Subcutaneous abdominal adipose tissue (tissue), 5 donors: ENCODE data around the gene LYSMD1.
"Not testable (repeated sequence)": the region's sequence is repeated elsewhere in the genome, so short reads cannot be mapped to it uniquely, and the experiment has no call there.

Source experiments
- H3K27ac ChIP-seq: one replicate; pipeline ENCODE4 v1.7.0; 2013; ENCODE audit warnings: low read depth, mild to moderate bottlenecking, inconsistent platforms, low read length, moderate library complexity
- H3K27me3 ChIP-seq, 5 donors: one replicate each; pipeline ENCODE4 v1.7.0; 2013; ENCODE audit warnings: low read length in 5 of 5, inconsistent platforms in 1 of 5; ENCODE audit not compliant: control insufficient read depth in 5 of 5, insufficient read depth in 4 of 5
- H3K36me3 ChIP-seq, 5 donors: one replicate each; pipeline ENCODE4 v1.7.0; 2013; ENCODE audit warnings: low read length in 5 of 5; ENCODE audit not compliant: control insufficient read depth in 5 of 5, insufficient read depth in 5 of 5
- H3K4me1 ChIP-seq, 5 donors: one replicate each; pipeline ENCODE4 v1.7.0; 2013; ENCODE audit warnings: low read length in 5 of 5, mild to moderate bottlenecking in 3 of 5, moderate library complexity in 1 of 5; ENCODE audit not compliant: control insufficient read depth in 5 of 5, insufficient read depth in 5 of 5
- H3K4me3 ChIP-seq, 5 donors: one replicate each; pipeline ENCODE4 v1.7.0; 2013; ENCODE audit warnings: low read length in 5 of 5, low read depth in 1 of 5
- H3K9ac ChIP-seq, 5 donors: one replicate each; pipeline ENCODE4 v1.7.0; 2013; ENCODE audit warnings: low read length in 5 of 5, mild to moderate bottlenecking in 4 of 5, moderate library complexity in 3 of 5
- H3K9me3 ChIP-seq, 5 donors: one replicate each; pipeline ENCODE4 v1.7.0; 2013; ENCODE audit warnings: low read length in 5 of 5; ENCODE audit not compliant: control insufficient read depth in 5 of 5
- donor health status: healthy.
- donor health status: healthy.
- donor health status: healthy.
- donor health status: healthy.
- donor health status: healthy.

Gene LYSMD1

DNA sequence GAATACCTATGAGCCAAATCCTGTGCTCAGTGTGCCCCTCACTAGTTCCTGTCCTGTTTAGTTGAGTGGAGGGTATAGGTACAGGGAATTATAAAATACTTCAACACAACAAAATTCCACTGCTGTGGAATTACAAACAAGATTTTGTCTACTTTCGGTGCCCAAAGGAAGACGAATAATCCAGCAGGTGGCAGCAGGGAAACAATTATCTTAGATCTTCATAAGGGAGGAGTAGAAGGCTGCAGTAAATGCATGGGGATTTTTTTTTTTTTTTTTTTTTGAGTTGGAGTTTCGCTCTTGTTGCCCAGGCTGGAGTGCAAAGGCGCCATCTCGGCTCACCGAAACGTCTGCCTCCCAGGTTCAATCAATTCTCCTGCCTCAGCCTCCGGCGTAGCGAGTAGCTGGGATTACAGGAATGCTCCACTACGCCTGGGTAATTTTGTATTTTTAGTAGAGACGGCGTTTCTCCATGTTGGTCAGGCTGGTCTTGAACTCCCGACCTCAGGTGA lies 30.6 kb upstream of the LYSMD1 start:
- peak overlapping the region in 3 of 5 donors; percentile 42 to 68 (median 46) for H3K9ac ChIP-seq
- H3K4me3 ChIP-seq = peak overlapping the region; percentile 15 to 47 (median 34)

DNA sequence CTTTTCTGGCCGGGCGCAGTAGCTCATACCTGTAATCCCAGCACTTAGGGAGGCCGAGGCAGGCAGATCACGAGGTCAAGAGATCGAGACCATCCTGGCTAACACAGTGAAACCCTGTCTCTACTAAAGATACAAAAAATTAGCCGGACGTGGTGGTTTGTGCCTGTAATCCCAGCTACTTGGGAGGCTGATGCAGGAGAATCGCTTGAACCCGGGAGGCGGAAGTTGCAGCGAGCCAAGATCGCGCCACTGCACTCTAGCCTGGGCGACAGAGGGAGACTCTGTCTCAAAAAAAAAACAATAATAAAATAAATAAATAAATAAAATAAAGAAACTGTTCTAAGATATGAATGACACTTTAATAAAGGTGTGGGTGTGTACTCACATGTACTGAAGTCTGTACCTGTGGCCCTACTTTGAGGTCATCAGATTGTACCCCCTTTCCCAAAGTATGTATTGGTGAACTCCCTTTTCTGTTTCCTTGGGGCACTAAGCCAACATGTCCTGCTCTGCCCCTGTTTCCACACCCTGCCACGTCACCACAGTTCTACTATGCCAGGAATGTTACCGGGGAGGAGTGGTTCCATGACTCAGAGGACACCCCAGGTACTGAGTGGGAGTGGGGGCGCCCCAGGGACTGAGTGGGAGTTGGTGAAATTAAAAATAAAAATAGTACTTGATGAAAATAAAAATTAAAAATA lies 29.3 kb upstream of the LYSMD1 start:
- H3K27me3 ChIP-seq, H3K27ac ChIP-seq, H3K4me3 ChIP-seq, H3K9ac ChIP-seq, H3K36me3 ChIP-seq, H3K9me3 ChIP-seq: not testable (repeated sequence)
- peaks cover 2 to 34% (median 22%) of the 10 kb centered on the region in 5 donors for H3K4me1 ChIP-seq

More for the DNA sequence above, 30.6 kb upstream of the LYSMD1 start:
- peaks cover 2 to 37% (median 25%) of the 10 kb centered on the region in 5 donors for H3K4me1 ChIP-seq
- no peaks in the 10 kb centered on the region for H3K9me3 ChIP-seq
- H3K36me3 ChIP-seq = no peaks in the 10 kb centered on the region
- H3K27me3 ChIP-seq = no peaks in the 10 kb centered on the region
- H3K27ac ChIP-seq = peak overlapping the region; percentile 86

DNA sequence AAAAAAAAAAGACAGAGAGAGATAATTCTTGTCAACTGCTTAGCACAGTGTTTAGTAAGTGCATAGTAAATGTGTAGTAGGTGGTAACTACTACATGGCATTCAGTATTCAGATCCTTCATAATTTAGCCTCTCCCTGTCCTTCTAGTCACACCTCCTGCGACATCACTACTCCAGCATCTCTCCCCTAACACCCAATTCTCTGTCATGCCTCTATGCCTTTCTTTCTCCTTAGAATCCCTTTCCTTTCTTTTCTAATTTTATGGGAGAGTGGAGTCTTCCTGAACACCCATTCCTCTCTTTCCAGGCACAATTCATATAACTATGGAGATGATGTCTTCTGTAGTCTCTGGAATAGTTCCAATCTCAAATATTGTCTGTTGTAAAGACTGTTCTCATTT lies 28.2 kb upstream of the LYSMD1 start:
- Histone ChIP-seq H3K27me3 (no peaks in the 10 kb centered on the region), H3K4me1 (peaks cover 0 to 30% (median 20%) of the 10 kb centered on the region in 5 donors), H3K36me3 (no peaks in the 10 kb centered on the region), H3K9me3 (no peaks in the 10 kb centered on the region), H3K4me3 (no peak overlapping the region), H3K9ac (no peak overlapping the region), H3K27ac (no peak overlapping the region)

DNA sequence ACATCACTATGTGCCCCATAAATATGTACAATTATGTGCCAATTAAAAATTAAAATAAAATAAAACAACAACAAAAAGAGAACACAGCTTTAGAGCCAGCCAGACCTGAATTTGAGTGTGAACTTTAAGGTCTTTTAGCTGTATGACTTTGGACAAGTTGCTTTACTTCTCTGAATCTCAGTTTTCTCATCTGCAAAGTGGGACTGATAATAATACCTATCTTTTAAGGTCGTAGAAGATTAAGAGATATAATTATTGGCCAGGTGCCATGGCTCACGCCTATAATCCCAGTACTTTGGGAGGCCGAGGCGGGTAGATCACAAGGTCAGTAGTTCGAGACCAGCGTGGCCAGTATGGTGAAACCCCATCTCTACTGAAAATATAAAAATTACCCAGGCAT lies 27.6 kb upstream of the LYSMD1 start:
- Histone ChIP-seq H3K27ac (no peak overlapping the region), H3K9ac (no peak overlapping the region), H3K4me3 (no peak overlapping the region), H3K36me3 (no peaks in the 10 kb centered on the region), H3K27me3 (no peaks in the 10 kb centered on the region), H3K9me3 (no peaks in the 10 kb centered on the region), H3K4me1 (peaks cover 2 to 35% (median 25%) of the 10 kb centered on the region in 5 donors)

DNA sequence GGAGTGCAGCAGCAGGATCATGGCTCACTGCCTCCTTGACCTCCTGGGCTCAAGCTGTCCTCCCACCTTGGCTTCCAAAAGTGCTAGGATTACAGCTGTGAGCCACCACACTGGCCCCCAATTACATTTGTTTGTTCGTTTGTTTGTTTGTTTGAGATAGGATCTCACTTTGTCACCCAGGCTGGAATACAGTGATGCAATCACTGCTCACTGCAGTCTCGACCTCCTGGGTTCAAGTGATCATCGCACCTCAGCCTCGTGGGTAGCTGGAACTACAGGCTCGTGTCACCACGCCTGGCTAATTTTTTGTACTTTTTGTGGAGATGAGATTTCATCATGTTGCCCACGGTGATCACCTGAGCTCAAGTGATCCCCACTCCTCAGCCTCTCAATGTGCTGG lies 26.3 kb upstream of the LYSMD1 start:
- Histone ChIP-seq H3K9ac (no peak overlapping the region), H3K9me3 (no peaks in the 10 kb centered on the region), H3K4me3 (no peak overlapping the region), H3K27ac (no peak overlapping the region), H3K4me1 (peaks cover 2 to 33% (median 28%) of the 10 kb centered on the region in 5 donors), H3K27me3 (no peaks in the 10 kb centered on the region), H3K36me3 (no peaks in the 10 kb centered on the region)

DNA sequence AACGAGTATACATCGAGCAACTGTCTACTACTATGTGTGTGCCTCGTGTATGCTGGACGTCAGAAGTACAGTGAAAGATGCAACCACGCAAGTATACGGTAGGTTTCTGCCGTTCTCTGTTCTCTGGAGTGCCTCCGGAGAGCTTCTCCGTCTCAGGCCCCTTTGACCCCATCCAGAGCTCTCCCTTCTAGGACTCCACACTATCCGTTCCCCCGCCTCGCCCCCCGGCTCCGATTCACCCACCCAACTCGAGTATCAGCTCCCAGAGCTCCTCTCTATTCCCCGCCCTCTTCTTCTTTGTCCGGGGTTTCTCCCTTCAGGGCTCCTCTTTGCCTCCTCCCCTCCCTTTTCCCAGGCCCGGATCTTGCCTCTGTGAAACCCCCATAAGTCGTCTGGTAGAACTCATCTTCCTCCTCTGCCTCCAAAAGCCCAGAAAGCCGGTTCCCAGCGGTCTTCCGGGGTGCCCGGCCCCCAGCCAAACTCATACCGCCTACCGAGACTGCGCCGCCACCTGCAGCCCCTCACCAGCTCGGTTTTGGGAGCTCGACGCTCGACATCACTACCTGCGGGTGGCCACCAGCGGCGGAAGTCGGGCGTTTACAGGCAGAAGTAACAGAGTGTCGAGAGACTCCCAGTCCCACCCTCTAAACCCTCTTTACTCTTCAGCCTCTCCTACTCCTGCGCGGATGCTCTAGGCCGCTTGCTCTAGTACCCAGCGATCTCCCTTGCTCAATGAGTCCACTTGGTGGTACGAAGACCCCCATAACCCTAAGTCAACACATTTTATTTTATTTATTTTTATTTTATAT lies 24.1 kb upstream of the LYSMD1 start, which contains the start of gene VPS72:
Gene VPS72, minus strand, starts transcription at position 561 of the 809 bp plus-strand sequence. Its CDS starts 76 bp downstream, at position 485.
- H3K27ac ChIP-seq = peak within 1 kb of the TSS; percentile 93
- H3K4me3 ChIP-seq = peak within 1 kb of the TSS; percentile 82 to 97 (median 85)
- peaks cover 5 to 11% (median 9%) of the 10 kb centered on the region in 5 donors for H3K36me3 ChIP-seq
- H3K9ac ChIP-seq = peak within 1 kb of the TSS; percentile 88 to 99 (median 92)
- H3K4me1 ChIP-seq = peaks cover 2 to 32% (median 21%) of the 10 kb centered on the region in 5 donors
- H3K9me3 ChIP-seq = no peaks in the 10 kb centered on the region
- H3K27me3 ChIP-seq = no peaks in the 10 kb centered on the region

DNA sequence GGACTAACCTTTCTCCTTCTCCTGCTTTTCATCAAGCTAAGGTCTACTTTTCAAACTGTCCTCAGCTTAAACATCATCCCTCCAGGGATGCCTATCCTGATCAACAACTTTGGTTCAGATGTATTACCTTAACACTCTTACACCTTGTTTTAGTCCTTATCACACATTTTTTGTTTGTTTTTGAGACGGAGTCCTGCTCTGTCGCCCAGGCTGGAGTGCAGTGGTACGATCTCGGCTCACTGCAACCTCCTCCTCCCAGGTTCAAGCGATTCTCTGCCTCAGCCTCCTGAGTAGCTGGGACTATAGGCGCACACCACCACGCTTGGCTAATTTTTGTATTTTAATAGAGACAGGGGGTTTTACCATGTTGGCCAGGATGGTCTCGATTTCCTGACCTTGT lies 23.0 kb upstream of the LYSMD1 start:
- peaks cover 2 to 31% (median 21%) of the 10 kb centered on the region in 5 donors for H3K4me1 ChIP-seq
- H3K27me3 ChIP-seq, H3K9me3 ChIP-seq: not testable (repeated sequence)
- H3K9ac ChIP-seq = peak overlapping the region; percentile 88 to 99 (median 92)
- H3K27ac ChIP-seq = peak overlapping the region; percentile 93
- peaks cover 9 to 20% (median 18%) of the 10 kb centered on the region in 5 donors for H3K36me3 ChIP-seq
- H3K4me3 ChIP-seq = peak overlapping the region; percentile 82 to 97 (median 85)

DNA sequence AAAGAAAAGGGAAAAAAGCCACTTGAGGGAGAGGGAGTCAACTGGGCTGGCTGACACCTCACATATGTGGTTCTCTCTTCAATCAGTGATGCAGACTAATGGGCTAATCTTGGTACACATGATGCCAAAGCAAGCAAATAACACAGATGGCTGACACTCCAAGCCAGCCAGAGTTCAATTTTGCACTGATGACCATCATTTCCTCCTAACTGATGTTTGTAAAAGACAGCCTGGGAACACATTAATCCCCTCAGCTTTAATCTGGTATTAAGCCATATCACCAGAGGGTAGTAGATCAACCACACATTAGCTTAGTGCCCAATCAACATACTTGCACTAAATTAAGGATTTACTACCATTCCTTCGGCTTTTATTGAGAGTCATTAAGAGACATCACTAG lies 21.5 kb upstream of the LYSMD1 start:
- no peaks in the 10 kb centered on the region for H3K27me3 ChIP-seq
- no peak overlapping the region for H3K4me3 ChIP-seq
- H3K27ac ChIP-seq = no peak overlapping the region
- no peaks in the 10 kb centered on the region for H3K9me3 ChIP-seq
- peak overlapping the region in 4 of 5 donors; percentile 4 to 46 (median 32) for H3K9ac ChIP-seq
- peaks cover 2 to 31% (median 21%) of the 10 kb centered on the region in 5 donors for H3K4me1 ChIP-seq
- peaks cover 17 to 33% (median 28%) of the 10 kb centered on the region in 5 donors for H3K36me3 ChIP-seq

DNA sequence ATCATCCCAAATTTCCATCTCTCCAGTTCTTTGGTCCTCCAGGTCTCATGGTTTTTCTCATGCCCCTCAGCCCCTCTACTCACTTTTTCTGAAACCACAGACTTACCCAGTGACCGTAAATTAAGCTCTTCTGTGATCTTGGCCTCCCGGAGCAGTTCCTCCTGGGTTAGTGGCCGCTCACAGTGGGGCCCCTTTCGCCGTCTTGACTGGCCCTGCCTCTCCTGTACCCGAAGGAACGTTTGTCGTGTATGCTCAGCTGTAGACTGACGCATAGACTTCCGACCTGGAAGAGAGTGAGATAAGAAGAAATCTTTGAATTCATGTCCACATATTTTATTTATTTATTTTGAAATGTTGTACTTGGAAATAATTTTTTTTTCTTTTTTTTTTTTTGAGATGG lies 18.5 kb upstream of the LYSMD1 start:
- H3K9me3 ChIP-seq = no peaks in the 10 kb centered on the region
- H3K4me3 ChIP-seq = no peak overlapping the region
- H3K27ac ChIP-seq = no peak overlapping the region
- no peaks in the 10 kb centered on the region for H3K27me3 ChIP-seq
- no peak overlapping the region for H3K9ac ChIP-seq
- peaks cover 20 to 63% (median 52%) of the 10 kb centered on the region in 5 donors for H3K36me3 ChIP-seq
- peaks cover 2 to 21% (median 14%) of the 10 kb centered on the region in 5 donors for H3K4me1 ChIP-seq
